AG04450 (cell line): ENCODE measurements around the gene P2RX6. TPM values are rescaled to one million over a fixed set of nuclear protein-coding genes. Genes with fewer than 3 reads are reported as not detected.

Experiments
- CTCF ChIA-PET: fragments of 300-600, 350-600 bp; formaldehyde crosslinking; extraction: SDS; loops from one replicate; lab custom pipeline; 2022; ENCODE audit warnings: antibody characterized with exemption, inconsistent platforms; lab: Charles Lee
- POLR2A ChIA-PET: fragments of 350-600 bp; formaldehyde crosslinking; extraction: SDS; loops from one replicate; lab custom pipeline; 2021; ENCODE audit warnings: antibody characterized with exemption, inconsistent platforms; lab: Yijun Ruan, JAX
- DNase-seq: peaks from one replicate; pipeline ENCODE4 v3.0.0-alpha.2; 2011; ENCODE audit warnings: low read depth, low spot score
- H3K27ac ChIP-seq: one replicate; pipeline ENCODE4 v1.5.1; 2012; ENCODE audit warnings: low read depth, low read length, control low read depth
- H3K27me3 ChIP-seq: one replicate; pipeline ENCODE4 v1.6.0; 2012; ENCODE audit warnings: low read length; ENCODE audit not compliant: control insufficient read depth, insufficient read depth
- H3K4me3 ChIP-seq: 2 replicates; pipeline ENCODE4 v1.5.1; 2011; ENCODE audit warnings: mild to moderate bottlenecking, low read depth, low read length, control low read depth
- H3K9me3 ChIP-seq: 2 replicates; pipeline ENCODE4 v1.5.1; 2012; ENCODE audit warnings: low read length; ENCODE audit not compliant: control insufficient read depth, insufficient read depth
- CTCF ChIP-seq: IDR thresholded peaks from 2 replicates; pipeline ENCODE4 v1.5.1; 2011; ENCODE audit warnings: low read depth, low read length, control low read depth, inconsistent platforms
- polyA plus RNA-seq: library from polyadenylated mRNA; depleted of rRNA; stranded (reverse); fragments of >200 nt; gene quantifications from 2 replicates; pipeline ENCODE4 v1.2.3, GENCODE V29; 2011

Gene P2RX6
- polyA plus RNA-seq, 1 experiment, result 1.7 TPM

GRCh38 chr22:20997536-20998257 lies 17.3 kb upstream of the P2RX6 start:
- no peak overlapping the region for H3K4me3 ChIP-seq
- DNase-seq, result no peak
- H3K27me3 ChIP-seq, result no peaks in the 10 kb centered on the region
- POLR2A ChIA-PET, result no interaction called here
- H3K9me3 ChIP-seq, result no peaks in the 10 kb centered on the region; the same call in 1 of the 2 replicates
- TF ChIP-seq CTCF, result no peak
- peak overlapping the region; percentile 21 for H3K27ac ChIP-seq
- CTCF ChIA-PET, result no interaction called here

GRCh38 chr22:20998411-20999336 lies 16.3 kb upstream of the P2RX6 start:
- ChIA-PET POLR2A (interaction anchor here (0.6 to 1.3 kb wide), 3 partner anchors 16 to 107 kb away, joined by 3 to 4 read pairs (median 3); partner anchors contain the start of gene LZTR1), CTCF (interaction anchor here (1.5 kb wide), 1 partner anchor 113 kb away, joined by 4 read pairs; no protein-coding TSS in a partner anchor)
- Histone ChIP-seq H3K27me3 (no peaks in the 10 kb centered on the region), H3K9me3 (no peaks in the 10 kb centered on the region; the same call in 1 of the 2 replicates), H3K27ac (peak overlapping the region; percentile 47), H3K4me3 (no peak overlapping the region)
- no peak for TF ChIP-seq CTCF
- DNase-seq, result no peak

- TF ChIP-seq CTCF, result no peak
- Histone ChIP-seq H3K27ac (no peak overlapping the region), H3K9me3 (no peaks in the 10 kb centered on the region; the same call in 1 of the 2 replicates), H3K4me3 (no peak overlapping the region), H3K27me3 (no peaks in the 10 kb centered on the region)
- ChIA-PET POLR2A (interaction anchor here (0.6 to 1.3 kb wide), 4 partner anchors 17 to 114 kb away, joined by 3 to 4 read pairs (median 4); partner anchors contain the start of gene LZTR1), CTCF (interaction anchor here (1.5 kb wide), 1 partner anchor 114 kb away, joined by 4 read pairs; no protein-coding TSS in a partner anchor)
- no peak for DNase-seq
These were observed 15.4 kb upstream of the P2RX6 start for GRCh38 chr22:20999350-21000206.

GRCh38 chr22:21000207-21000986 lies 14.6 kb upstream of the P2RX6 start:
- ChIA-PET POLR2A (interaction anchor here (0.7 to 1.3 kb wide), 3 partner anchors 18 to 115 kb away, joined by 3 to 4 read pairs (median 3); partner anchors contain the start of gene LZTR1), CTCF (interaction anchor here (0.9 kb wide), 1 partner anchor 115 kb away, joined by 4 read pairs; no protein-coding TSS in a partner anchor)
- no peaks in the 10 kb centered on the region for H3K27me3 ChIP-seq
- no peaks in the 10 kb centered on the region; the same call in 1 of the 2 replicates for H3K9me3 ChIP-seq
- peak overlapping the region; percentile 99 for H3K27ac ChIP-seq
- TF ChIP-seq CTCF, result no peak
- peak overlapping the region; percentile 85 for H3K4me3 ChIP-seq
- DNase-seq, result no peak
